ENCODE data around the gene FAM184B.
A peak's percentile ranks its signal among the peaks of the same experiment; 100 is the strongest.

The FAM184B gene

DNA sequence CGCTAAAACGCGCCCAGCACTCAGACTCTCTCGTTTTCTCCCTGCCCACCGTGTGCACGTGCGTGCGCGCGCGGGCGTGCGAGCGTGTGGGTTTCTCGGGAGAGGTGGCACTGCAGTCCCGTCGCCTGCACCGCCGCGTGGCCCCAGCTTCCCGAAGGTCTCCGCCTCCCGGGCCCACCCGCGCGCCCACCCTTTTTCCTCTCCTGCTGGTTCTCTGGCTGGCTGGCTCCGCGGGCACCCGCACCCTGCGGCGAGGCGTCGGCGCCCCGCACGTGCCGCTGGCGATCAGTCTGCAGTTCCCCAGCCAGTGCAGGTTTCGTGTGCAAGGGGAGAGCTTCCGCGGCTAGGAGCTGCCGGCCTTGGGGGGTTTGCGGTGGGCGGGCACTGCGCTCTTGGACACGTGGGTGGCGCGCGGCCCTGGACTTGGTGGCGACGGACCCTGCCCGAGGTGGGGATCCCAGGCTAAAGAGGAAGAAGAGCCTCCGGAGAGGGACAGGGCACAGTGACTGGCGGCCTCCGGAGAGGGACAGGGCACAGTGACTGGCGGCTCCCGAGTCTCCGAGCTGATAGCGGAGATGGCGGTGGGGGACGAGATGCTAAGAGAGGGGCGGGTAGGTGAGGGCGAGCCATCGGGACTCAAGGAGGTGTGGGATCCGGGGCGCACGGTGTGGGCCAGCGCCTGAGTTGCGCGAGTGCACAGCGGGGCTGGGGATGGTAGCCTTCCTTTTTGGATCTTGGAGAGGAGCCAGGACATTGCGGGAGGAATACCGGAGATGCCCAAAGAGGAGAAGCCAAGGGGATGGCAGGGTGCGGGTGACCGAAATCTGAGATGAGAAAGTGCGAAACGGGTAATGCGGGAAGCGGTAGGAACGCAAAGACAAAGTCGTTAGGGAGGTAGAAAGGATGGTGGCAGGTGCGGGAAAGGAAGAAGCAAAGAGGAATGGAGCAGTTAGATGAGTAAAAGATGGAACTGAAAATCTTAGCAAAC is at the start of gene FAM184B:
TSS of gene FAM184B (minus strand) at position 322 of the 988 bp plus-strand sequence. CDS start 322 bp downstream, outside the sequence.
- TF ChIP-seq, protein P1, sequence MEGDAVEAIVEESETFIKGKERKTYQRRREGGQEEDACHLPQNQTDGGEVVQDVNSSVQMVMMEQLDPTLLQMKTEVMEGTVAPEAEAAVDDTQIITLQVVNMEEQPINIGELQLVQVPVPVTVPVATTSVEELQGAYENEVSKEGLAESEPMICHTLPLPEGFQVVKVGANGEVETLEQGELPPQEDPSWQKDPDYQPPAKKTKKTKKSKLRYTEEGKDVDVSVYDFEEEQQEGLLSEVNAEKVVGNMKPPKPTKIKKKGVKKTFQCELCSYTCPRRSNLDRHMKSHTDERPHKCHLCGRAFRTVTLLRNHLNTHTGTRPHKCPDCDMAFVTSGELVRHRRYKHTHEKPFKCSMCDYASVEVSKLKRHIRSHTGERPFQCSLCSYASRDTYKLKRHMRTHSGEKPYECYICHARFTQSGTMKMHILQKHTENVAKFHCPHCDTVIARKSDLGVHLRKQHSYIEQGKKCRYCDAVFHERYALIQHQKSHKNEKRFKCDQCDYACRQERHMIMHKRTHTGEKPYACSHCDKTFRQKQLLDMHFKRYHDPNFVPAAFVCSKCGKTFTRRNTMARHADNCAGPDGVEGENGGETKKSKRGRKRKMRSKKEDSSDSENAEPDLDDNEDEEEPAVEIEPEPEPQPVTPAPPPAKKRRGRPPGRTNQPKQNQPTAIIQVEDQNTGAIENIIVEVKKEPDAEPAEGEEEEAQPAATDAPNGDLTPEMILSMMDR (IDR thresholded peaks at IDR 0.05; ENCODE audit: borderline replicate concordance, insufficient read depth, low read depth, low read length), result no peak
- H3K4me3 ChIP-seq (ENCODE audit: low read depth, low read length), result no peak within 1 kb of the TSS

DNA sequence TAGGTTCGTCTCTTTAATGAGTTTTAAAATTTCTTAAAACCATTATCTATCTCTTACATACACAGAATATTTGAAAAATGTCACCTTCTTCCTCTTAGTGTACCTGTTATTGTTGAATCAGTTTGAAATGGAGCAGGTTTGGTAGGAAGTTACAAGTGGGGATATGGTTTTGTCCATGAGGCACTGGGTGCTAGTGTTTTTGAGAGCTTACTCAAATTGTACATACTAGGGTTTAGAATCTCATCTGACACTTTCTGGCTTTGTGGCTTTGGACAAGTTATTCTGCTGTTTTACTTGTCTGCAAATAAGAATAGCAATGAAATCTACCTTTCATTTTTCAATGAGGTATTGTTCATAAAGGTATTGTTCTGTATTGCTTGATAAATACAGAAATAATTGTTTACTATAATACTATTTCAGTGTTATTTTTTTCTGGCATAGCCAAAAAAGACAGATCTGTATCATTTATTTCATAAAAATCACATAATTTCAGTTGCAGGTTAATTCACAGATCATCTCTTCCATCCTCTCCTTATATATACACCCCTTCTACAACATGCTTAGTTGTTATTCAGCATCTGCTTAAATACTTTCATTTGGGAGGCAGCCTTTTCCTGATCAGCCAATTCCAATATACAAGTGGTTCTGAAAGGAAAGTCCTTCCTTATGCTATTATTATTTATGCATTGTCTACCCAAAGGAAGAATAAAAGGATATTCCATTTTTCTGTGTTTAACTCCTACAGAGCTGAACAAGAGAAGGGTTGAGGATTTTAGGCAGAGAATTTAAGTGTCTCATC is 42.6 kb upstream of the FAM184B start:
- H3K4me3 ChIP-seq (ENCODE audit: low read depth, low read length), result no peak overlapping the region
- TF ChIP-seq, protein P1 (IDR thresholded peaks at IDR 0.05; ENCODE audit: borderline replicate concordance, insufficient read depth, low read depth, low read length), result no peak

DNA sequence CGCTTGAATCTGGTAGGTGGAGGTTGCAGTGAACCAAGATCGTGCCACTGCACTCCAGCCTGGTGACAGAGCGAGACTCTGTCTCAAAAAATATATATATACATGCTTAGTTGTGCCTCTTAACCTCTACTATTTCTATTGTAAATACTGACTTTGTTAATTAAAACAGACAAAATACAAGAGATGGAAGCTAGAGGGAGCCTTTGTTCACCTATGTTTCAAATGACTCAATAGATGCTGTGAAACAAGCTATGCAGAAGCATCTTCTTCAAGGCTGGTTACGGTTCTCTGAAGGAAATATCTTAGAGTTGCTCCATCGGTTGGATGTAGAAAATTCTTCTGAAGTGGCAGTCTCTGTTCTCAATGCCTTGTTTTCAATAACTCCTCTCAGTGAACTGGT is 35.6 kb upstream of the FAM184B start:
- no peak overlapping the region for H3K4me3 ChIP-seq (ENCODE audit: low read depth, low read length)
- TF ChIP-seq, protein P1 (IDR thresholded peaks at IDR 0.05; ENCODE audit: borderline replicate concordance, insufficient read depth, low read depth, low read length), result peak; percentile 16; the same call in 1 of the 2 replicates

DNA sequence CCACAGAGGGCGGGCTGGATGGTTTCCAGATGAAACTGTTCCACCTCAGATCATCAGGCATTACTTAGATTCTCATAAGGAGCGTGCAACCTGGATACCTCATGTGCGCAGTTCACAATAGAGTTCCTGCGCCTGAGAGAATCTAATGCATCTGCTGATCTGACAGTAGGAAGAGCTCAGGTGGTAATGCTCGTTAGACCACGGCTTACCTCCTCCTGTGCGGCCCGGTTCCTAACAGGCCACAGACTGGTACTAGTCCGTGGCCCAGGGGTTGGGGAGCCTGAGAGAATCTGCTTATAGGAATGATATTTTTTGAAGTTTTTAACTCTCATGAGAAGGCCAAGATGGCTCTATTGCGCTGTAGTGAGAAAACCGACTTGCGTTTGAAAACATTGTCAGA is 34.7 kb upstream of the FAM184B start:
- TF ChIP-seq, protein P1 (IDR thresholded peaks at IDR 0.05; ENCODE audit: borderline replicate concordance, insufficient read depth, low read depth, low read length), result no peak
- no peak overlapping the region for H3K4me3 ChIP-seq (ENCODE audit: low read depth, low read length)

DNA sequence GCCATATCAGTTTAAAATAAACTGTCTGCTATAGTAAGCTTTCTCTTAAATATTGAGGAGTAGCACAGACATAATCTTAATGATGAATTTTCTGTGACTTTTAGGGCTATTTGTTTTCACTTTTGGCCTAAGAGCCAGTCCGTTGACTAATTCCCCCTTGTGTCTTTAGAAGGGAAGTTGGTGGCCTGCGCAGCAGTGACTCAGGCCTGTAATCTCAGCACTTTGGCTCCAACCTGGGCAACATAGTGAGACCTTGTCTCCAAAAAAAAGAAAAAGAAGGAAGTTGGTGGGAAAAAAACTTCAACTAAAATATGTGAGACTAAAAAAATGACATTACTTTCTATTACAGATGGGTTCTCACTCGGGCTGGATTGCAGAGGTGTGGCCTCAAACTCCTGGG is 32.7 kb upstream of the FAM184B start:
- TF ChIP-seq, protein P1 (IDR thresholded peaks at IDR 0.05; ENCODE audit: borderline replicate concordance, insufficient read depth, low read depth, low read length), result no peak
- no peak overlapping the region for H3K4me3 ChIP-seq (ENCODE audit: low read depth, low read length)

DNA sequence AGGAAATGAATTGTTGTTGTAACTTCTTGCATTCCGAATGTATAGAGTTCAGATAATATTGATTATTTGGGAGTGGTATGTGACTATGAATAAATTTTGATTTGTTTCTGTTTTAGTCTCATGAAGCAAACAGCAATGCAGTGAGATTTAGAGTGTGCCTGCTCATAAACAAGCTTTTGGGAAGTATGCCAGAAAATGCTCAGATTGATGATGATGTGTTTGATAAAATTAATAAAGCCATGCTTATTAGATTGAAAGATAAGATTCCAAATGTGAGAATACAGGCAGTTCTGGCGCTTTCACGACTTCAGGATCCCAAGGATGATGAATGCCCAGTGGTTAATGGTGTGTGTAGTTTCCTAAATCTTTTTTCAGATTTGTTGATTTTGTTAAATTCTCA is 31.4 kb upstream of the FAM184B start:
- TF ChIP-seq, protein P1 (IDR thresholded peaks at IDR 0.05; ENCODE audit: borderline replicate concordance, insufficient read depth, low read depth, low read length), result no peak
- H3K4me3 ChIP-seq (ENCODE audit: low read depth, low read length), result peak overlapping the region; percentile 6

Data from GM12875 (cell line).